SK-N-SH treated with all-trans-retinoic acid at 6 μM for 48 hours (cell line): Measurements from ENCODE around the gene FBH1.

Experiments
- ISL1 ChIP-seq: fragments of 250-450 bp; sonication (Bioruptor Pico); IDR thresholded peaks from 2 replicates; pipeline ENCODE4 v2.1.2; 2022; ENCODE audit warnings: mild to moderate bottlenecking, moderate library complexity
- ZNF70 ChIP-seq: fragments of 450-650 bp; formaldehyde crosslinking; IDR thresholded peaks from 2 replicates; pipeline ENCODE4 v1.5.0; 2020; ENCODE audit warnings: mild to moderate bottlenecking, moderate library complexity
- ZNF8 ChIP-seq: fragments of 450-650 bp; formaldehyde crosslinking; IDR thresholded peaks from 2 replicates; pipeline ENCODE4 v1.5.0; 2020; ENCODE audit warnings: mild to moderate bottlenecking, moderate library complexity

- no peak for TF ChIP-seq ZNF8 (CRISPR knock-in tag)
- no peak for TF ChIP-seq ZNF70 (CRISPR knock-in tag)
- TF ChIP-seq ISL1 = no peak
Observed at GRCh38 chr10:5946786-5947185, 56.7 kb downstream of the FBH1 start.
